Measurements from ENCODE around the gene RPL35A.
A peak's percentile ranks its signal among the peaks of the same experiment; 100 is the strongest.
"Not testable (repeated sequence)": the region's sequence is repeated elsewhere in the genome, so short reads cannot be mapped to it uniquely, and the experiment has no call there.

The RPL35A gene

DNA sequence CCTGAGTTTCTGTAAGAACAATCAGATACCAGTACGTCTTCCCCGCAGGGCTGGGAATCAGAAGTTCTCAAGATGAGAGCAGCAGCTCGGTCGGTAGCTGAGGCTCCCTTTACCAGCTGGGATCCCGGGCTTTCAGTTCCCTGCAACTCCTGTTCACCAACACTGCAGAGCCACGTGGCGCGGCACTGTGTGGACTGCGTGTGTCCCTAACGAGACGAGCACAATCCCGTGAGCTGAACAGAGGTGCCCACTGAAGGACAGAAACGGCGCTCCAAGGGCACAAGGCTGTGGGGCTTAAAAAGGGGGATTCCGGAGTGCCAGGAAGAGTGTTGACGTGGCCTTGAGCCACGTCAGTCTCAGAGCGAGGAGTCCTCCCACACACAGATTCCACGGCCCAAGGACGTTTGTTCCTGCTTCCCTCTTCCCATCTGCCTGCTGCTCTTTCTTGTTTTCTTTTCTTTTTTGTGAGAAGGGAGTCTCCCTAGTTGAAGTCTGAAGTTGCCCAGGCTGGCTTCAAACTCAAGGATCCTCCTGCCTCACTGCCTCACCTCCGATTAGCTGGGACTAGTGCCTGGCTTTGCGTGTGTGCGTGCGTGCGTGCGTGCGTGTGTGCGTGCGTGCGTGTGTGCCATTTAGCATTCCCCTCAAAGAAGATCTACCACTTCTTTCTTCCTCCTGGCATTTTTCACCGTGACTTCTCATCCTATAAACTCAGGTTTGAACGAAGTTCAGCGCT is 37.1 kb upstream of the RPL35A start:
- TF ChIP-seq, protein P1, sequence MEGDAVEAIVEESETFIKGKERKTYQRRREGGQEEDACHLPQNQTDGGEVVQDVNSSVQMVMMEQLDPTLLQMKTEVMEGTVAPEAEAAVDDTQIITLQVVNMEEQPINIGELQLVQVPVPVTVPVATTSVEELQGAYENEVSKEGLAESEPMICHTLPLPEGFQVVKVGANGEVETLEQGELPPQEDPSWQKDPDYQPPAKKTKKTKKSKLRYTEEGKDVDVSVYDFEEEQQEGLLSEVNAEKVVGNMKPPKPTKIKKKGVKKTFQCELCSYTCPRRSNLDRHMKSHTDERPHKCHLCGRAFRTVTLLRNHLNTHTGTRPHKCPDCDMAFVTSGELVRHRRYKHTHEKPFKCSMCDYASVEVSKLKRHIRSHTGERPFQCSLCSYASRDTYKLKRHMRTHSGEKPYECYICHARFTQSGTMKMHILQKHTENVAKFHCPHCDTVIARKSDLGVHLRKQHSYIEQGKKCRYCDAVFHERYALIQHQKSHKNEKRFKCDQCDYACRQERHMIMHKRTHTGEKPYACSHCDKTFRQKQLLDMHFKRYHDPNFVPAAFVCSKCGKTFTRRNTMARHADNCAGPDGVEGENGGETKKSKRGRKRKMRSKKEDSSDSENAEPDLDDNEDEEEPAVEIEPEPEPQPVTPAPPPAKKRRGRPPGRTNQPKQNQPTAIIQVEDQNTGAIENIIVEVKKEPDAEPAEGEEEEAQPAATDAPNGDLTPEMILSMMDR (IDR thresholded peaks at IDR 0.05; ENCODE audit: borderline replicate concordance, insufficient read depth, low read depth, low read length): no peak
- no peak overlapping the region for H3K4me3 ChIP-seq (ENCODE audit: low read depth, low read length)

DNA sequence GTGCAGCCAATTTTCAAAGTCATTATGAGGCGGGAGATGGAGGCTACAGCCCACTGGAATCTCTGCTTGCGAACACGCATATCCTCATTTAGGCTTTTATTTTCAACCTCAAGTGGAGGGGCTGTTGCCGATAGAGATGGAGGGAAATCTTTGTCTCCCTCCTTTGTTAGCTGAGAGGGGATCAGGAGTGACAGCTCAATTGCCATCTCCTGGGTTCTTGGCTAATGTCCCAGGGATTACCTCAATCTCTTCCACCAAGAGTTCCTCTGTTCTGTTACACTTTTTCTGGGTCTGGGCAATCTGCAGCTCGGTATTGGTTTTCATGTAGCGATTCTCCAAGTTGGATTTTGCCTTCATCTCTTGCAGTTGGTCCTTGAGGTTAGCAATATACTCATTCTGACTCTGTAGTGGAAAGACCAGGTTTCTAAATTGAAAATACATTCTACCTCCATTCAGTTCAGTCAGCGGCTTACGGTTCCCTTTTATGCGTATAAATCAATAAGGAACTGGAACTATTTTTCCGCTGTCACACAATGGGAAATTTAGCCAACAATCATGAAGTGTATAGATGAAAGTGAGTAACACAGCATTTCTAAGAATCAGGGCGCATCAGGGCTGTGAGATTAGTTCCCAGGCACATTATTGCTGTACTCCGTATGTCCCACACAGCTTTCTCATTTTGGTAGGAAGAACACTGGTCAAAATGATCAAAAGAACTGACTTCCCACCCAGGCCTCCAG is 36.2 kb upstream of the RPL35A start:
- no peak overlapping the region for H3K4me3 ChIP-seq (ENCODE audit: low read depth, low read length)
- TF ChIP-seq, protein P1 (IDR thresholded peaks at IDR 0.05; ENCODE audit: borderline replicate concordance, insufficient read depth, low read depth, low read length): no peak

DNA sequence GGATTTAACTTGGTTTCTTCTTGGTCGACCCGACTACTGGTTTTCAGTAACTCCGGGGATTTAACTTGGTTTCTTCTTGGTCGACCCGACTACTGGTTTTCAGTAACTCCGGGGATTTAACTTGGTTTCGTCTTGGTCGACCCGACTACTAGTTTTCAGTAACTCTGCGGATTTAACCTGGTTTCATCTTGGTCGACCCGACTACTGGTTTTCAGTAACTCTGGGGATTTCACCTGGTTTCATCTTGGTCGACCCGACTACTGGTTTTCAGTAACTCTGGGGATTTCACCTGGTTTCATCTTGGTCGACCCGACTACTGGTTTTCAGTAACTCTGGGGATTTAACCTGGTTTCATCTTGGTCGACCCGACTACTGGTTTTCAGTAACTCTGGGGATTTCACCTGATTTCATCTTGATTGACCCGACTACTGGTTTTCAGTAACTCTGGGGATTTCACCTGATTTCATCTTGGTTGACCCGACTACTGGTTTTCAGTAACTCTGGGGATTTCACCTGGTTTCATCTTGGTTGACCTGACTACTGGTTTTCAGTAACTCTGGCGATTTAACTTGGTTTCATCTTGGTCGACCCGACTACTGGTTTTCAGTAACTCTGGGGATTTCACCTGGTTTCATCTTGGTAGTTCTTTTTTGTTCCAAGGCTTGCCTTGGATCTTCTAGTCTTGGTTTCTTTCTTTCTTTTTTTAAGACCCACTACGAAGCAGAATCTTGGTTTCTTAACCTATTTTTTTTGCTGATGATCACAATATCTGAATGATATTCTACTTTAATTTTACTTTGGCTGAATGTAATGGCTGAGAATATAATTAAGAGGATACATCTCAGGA is 28.3 kb upstream of the RPL35A start:
- not testable (repeated sequence) for H3K4me3 ChIP-seq (ENCODE audit: low read depth, low read length)

DNA sequence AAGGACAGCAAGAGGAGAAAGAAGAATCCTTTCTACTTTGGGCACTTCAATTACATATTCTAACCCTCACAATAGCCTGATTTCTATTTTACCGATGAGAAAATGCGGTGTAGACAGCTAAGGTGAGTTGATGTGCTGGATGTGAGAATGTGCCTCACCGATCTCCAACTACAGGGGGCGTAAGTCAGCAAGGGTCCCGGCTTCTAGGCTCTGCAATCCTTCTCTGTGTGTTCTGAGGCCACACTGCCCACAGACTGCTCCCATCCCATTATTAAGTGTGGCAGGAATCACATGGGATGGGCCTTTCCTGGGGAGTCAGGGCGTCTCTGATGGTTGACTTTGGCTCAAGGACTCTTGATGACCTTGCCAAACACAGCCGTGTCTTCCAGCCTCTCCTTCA is 23.6 kb upstream of the RPL35A start:
- no peak overlapping the region for H3K4me3 ChIP-seq (ENCODE audit: low read depth, low read length)
- TF ChIP-seq, protein P1 (IDR thresholded peaks at IDR 0.05; ENCODE audit: borderline replicate concordance, insufficient read depth, low read depth, low read length): peak; percentile 31; the same call in 1 of the 2 replicates

DNA sequence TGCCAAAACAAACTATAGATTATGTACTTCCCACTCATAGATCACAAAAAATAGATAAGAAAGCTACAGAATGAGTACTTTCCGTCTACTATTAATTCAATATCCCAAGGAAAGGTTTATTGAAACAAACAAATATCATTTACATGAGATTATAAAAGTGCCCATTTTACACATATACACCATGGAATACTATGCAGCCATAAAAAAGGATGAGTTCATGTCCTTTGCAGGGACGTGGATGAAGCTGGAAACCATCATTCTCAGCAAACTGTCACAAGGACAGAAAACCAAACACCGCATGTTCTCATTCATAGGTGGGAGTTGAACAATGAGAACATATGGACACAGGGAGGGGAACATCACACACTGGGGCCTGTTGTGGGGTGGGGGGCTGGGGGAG is 22.4 kb upstream of the RPL35A start:
- not testable (repeated sequence) for H3K4me3 ChIP-seq (ENCODE audit: low read depth, low read length)

DNA sequence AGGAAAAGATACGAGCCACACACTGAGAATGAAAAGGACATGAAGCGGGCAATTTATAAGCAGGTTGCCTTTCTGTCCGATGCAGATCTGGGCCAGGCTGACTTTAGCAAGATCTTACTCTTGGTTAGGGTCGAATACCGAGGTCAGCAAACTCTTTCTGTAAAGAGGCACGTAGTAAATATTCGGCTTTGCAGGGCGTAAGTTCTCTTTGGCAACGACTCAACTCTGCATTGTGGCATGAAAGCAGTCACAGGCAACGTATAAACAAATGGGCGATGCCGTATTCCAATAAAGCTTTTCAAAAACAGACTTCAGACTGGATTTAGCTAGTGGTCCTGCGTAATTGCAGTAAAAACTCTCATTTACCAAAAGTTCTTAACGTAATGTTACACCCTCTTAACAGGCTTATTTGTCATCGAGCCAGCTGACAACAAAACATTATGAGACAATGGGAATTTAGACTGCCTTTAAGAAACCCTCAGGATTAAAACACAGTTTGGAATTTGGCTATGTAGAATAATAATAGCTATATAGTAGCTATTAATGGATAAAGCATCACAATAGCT is 13.1 kb upstream of the RPL35A start:
- no peak overlapping the region for H3K4me3 ChIP-seq (ENCODE audit: low read depth, low read length)
- TF ChIP-seq, protein P1 (IDR thresholded peaks at IDR 0.05; ENCODE audit: borderline replicate concordance, insufficient read depth, low read depth, low read length): no peak

DNA sequence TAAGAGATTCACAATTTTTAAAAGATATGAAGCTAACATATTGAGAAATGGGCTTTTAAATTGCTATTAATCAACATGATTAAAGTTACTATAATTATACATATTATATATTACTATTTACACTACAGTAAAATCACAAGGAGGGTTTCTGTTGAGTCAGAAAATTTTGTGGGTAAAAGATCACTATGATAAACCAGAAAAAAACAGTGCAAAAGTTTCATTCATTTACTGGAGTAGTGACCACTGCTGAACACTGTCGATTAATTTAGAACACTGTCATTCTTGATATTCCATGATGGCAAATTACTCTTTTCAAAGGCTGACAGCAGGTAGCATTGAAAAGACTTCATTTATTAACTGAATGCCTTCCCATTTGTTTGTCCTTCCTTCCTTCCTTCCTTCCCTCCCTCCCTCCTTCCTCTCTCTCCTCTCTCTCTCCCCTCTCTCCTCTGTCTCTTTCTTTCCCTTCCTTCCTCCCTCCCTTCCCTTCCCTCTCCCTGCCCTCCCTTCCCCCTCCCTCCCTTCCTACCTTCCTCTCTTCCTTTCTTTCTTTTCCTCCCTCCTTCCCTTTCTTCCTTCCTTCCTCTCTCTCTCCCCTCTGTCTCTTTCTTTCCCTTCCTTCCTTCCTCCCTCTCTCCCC is 9.1 kb upstream of the RPL35A start:
- no peak overlapping the region for H3K4me3 ChIP-seq (ENCODE audit: low read depth, low read length)
- TF ChIP-seq, protein P1 (IDR thresholded peaks at IDR 0.05; ENCODE audit: borderline replicate concordance, insufficient read depth, low read depth, low read length): no peak
